Liver (tissue), 9 donors: Measurements from ENCODE around the gene EXT2. TPM values are rescaled to one million over a fixed set of nuclear protein-coding genes. Genes with fewer than 3 reads are reported as not detected.

ENCODE experiments used
- DNase-seq: peaks from one replicate; pipeline ENCODE4 v3.0.0-alpha.2; 2017; ENCODE audit warnings: low spot score
- H3K27ac ChIP-seq, 2 donors: one replicate each; pipeline ENCODE4 v1.7.0; 2013; ENCODE audit warnings: inconsistent platforms in 2 of 2, low read length in 2 of 2, control low read depth in 1 of 2, low read depth in 1 of 2, mild to moderate bottlenecking in 1 of 2
- H3K27me3 ChIP-seq, 4 donors: one replicate each; pipeline versions ENCODE4 v1.6.1 to v1.7.0; 2013; ENCODE audit warnings: low read length in 3 of 4, inconsistent platforms in 1 of 4, mild to moderate bottlenecking in 1 of 4, moderate library complexity in 1 of 4; ENCODE audit not compliant: control insufficient read depth in 4 of 4, insufficient read depth in 4 of 4
- H3K36me3 ChIP-seq, 4 donors: one replicate each; pipeline versions ENCODE4 v1.6.1 to v1.7.0; 2013; ENCODE audit warnings: low read length in 3 of 4, mild to moderate bottlenecking in 3 of 4, low read depth in 1 of 4, moderate library complexity in 1 of 4; ENCODE audit not compliant: control insufficient read depth in 4 of 4, insufficient read depth in 3 of 4
- H3K4me1 ChIP-seq, 4 donors: one replicate each; pipeline versions ENCODE4 v1.6.1 to v1.7.0; 2013; ENCODE audit warnings: low read length in 3 of 4, mild to moderate bottlenecking in 3 of 4, moderate library complexity in 1 of 4; ENCODE audit not compliant: control insufficient read depth in 4 of 4, insufficient read depth in 4 of 4
- H3K4me3 ChIP-seq, 3 donors: one replicate each; pipeline versions ENCODE4 v1.6.1 to v1.7.0; 2013; ENCODE audit warnings: low read length in 3 of 3, control low read depth in 1 of 3, low read depth in 1 of 3, mild to moderate bottlenecking in 1 of 3
- H3K9ac ChIP-seq, 2 donors: one replicate each; pipeline ENCODE4 v1.7.0; 2013; ENCODE audit warnings: low read length in 2 of 2, mild to moderate bottlenecking in 2 of 2, moderate library complexity in 2 of 2, control low read depth in 1 of 2, low read depth in 1 of 2
- H3K9me3 ChIP-seq, 4 donors: one replicate each; pipeline versions ENCODE4 v1.6.1 to v1.7.0; 2013; ENCODE audit warnings: low read length in 3 of 4; ENCODE audit not compliant: control insufficient read depth in 4 of 4
- ATF3 ChIP-seq: IDR thresholded peaks from 2 replicates; pipeline ENCODE4 v1.6.1; 2016; ENCODE audit warnings: antibody characterized with exemption
- CTCF ChIP-seq: fragments of 150-350 bp; IDR thresholded peaks from 2 replicates; pipeline ENCODE4 v1.5.1; 2017; ENCODE audit warnings: improper control_type of control experiment, low read depth, low read length; ENCODE audit not compliant: missing input control
- EGR1 ChIP-seq, 2 donors: IDR thresholded peaks; 2 replicates each; pipeline ENCODE4 v1.6.1; 2016 to 2018; ENCODE audit warnings: antibody characterized with exemption in 2 of 2, low read depth in 2 of 2
- FOXA1 ChIP-seq: IDR thresholded peaks from 2 replicates; pipeline ENCODE4 v1.6.1; 2016; ENCODE audit warnings: antibody characterized with exemption
- FOXA2 ChIP-seq: IDR thresholded peaks from 2 replicates; pipeline ENCODE4 v1.6.1; 2016; ENCODE audit warnings: antibody characterized with exemption
- GABPA ChIP-seq, 2 donors: IDR thresholded peaks in 1 of 2; conservative IDR thresholded peaks in 1 of 2; 2 replicates each; pipeline ENCODE4 v1.6.1; 2016; ENCODE audit warnings: antibody characterized with exemption in 2 of 2, mild to moderate bottlenecking in 1 of 2, moderate library complexity in 1 of 2
- HNF4A ChIP-seq, 2 donors: conservative IDR thresholded peaks; 2 replicates each; pipeline ENCODE4 v1.6.1; 2016; ENCODE audit warnings: antibody characterized with exemption in 2 of 2, mild to moderate bottlenecking in 2 of 2
- HNF4G ChIP-seq: IDR thresholded peaks from 2 replicates; pipeline ENCODE4 v1.6.1; 2016; ENCODE audit warnings: antibody characterized with exemption
- JUND ChIP-seq, 2 donors: IDR thresholded peaks; 2 replicates each; pipeline ENCODE4 v1.6.1; 2016; ENCODE audit warnings: antibody characterized with exemption in 2 of 2
- MAX ChIP-seq: IDR thresholded peaks from 2 replicates; pipeline ENCODE4 v1.6.1; 2016; ENCODE audit warnings: antibody characterized with exemption
- NR2F2 ChIP-seq: IDR thresholded peaks from 2 replicates; pipeline ENCODE4 v1.6.1; 2016; ENCODE audit warnings: antibody characterized with exemption
- RAD21 ChIP-seq, 2 donors: IDR thresholded peaks; 2 replicates each; pipeline ENCODE4 v1.6.1; 2016; ENCODE audit warnings: antibody characterized with exemption in 2 of 2, mild to moderate bottlenecking in 2 of 2
- REST ChIP-seq: IDR thresholded peaks from 2 replicates; pipeline ENCODE4 v1.6.1; 2016; ENCODE audit warnings: antibody characterized with exemption, mild to moderate bottlenecking
- RXRA ChIP-seq, 2 donors: IDR thresholded peaks; 2 replicates each; pipeline ENCODE4 v1.6.1; 2017 to 2018; ENCODE audit warnings: antibody characterized with exemption in 2 of 2, mild to moderate bottlenecking in 1 of 2
- SP1 ChIP-seq: IDR thresholded peaks from 2 replicates; pipeline ENCODE4 v1.6.1; 2018; ENCODE audit warnings: antibody characterized with exemption, mild to moderate bottlenecking
- TAF1 ChIP-seq: conservative IDR thresholded peaks from 2 replicates; pipeline ENCODE4 v1.6.1; 2016; ENCODE audit warnings: antibody characterized with exemption, mild to moderate bottlenecking
- YY1 ChIP-seq: IDR thresholded peaks from 2 replicates; pipeline ENCODE4 v1.6.1; 2016; ENCODE audit warnings: antibody characterized with exemption, mild to moderate bottlenecking
- ZBTB33 ChIP-seq: IDR thresholded peaks from 2 replicates; pipeline ENCODE4 v1.6.1; 2016; ENCODE audit warnings: antibody characterized with exemption
- WGBS: extraction: QIAGEN DNeasy Blood & Tissue Kit; methylation state at CpG from one replicate; pipeline ENCODE4 v1.1.7; 2013; 5-methylcytosine and 5-hydroxymethylcytosine counted together
- polyA plus RNA-seq, 2 donors: library from polyadenylated mRNA; stranded (reverse) in 1 of 2; unstranded in 1 of 2; fragments of 200-250 nt in 1 of 2; fragments of >200 nt in 1 of 2; fragmentation: Nextera tagmentation in 1 of 2; extraction: Ambion mirVana in 1 of 2; gene quantifications; one replicate each; pipeline versions ENCODE4 v1.2.1 to v1.2.3, GENCODE V29; 2013 to 2015
- total RNA-seq, 2 donors: library from RNA; depleted of rRNA; stranded (reverse); fragments of >200 nt; gene quantifications; one replicate each; pipeline ENCODE4 v1.2.3, GENCODE V29; 2014
- donor health status: healthy.
- donor health status: healthy.
- donor health status: healthy.
- donor health status: healthy.
- donor health status: healthy.

Gene EXT2
- total and polyA plus RNA-seq, 4 donors: 8.4 to 36.1 (median 29.8) TPM

GRCh38 chr11:44180107-44180506 is 84.6 kb downstream of the EXT2 start:
- no peak for DNase-seq
- Histone ChIP-seq H3K4me1 (no peaks in the 10 kb centered on the region), H3K4me3 (no peak overlapping the region)

More at GRCh38 chr11:44180107-44180506, 84.6 kb downstream of the EXT2 start:
- H3K36me3 ChIP-seq: peaks cover 0 to 3% (median 0%) of the 10 kb centered on the region in 4 donors
- H3K27ac ChIP-seq: no peak overlapping the region
- no peaks in the 10 kb centered on the region for H3K27me3 ChIP-seq
- WGBS: 94% methylated on average over 2 of the region's 2 CpGs
- H3K9me3 ChIP-seq: no peaks in the 10 kb centered on the region
- no peak overlapping the region for H3K9ac ChIP-seq
- TF ChIP-seq REST (no peak), MAX (no peak), GABPA (IDR thresholded peaks at IDR 0.05 in 1 of 2, conservative IDR thresholded peaks at IDR 0.05 in 1 of 2) (no peak), CTCF (no peak), EGR1 (IDR thresholded peaks at IDR 0.05; ENCODE audit: low read depth in 2 of 2) (no peak), HNF4G (no peak), FOXA2 (no peak), SP1 (no peak), FOXA1 (no peak), TAF1 (no peak), ZBTB33 (no peak), YY1 (no peak), RXRA (IDR thresholded peaks at IDR 0.05) (no peak), JUND (IDR thresholded peaks at IDR 0.05) (no peak), HNF4A (conservative IDR thresholded peaks at IDR 0.05) (no peak), NR2F2 (no peak), RAD21 (IDR thresholded peaks at IDR 0.05) (no peak), ATF3 (no peak)
